NCI-H128 (cell line): ENCODE results near the gene HIVEP3.

Source experiments
- DNase-seq: peaks from one replicate; lab custom pipeline; 2025; ENCODE audit not compliant: unreplicated experiment; lab: John Stamatoyannopoulos, UW

The HIVEP3 gene

DNA sequence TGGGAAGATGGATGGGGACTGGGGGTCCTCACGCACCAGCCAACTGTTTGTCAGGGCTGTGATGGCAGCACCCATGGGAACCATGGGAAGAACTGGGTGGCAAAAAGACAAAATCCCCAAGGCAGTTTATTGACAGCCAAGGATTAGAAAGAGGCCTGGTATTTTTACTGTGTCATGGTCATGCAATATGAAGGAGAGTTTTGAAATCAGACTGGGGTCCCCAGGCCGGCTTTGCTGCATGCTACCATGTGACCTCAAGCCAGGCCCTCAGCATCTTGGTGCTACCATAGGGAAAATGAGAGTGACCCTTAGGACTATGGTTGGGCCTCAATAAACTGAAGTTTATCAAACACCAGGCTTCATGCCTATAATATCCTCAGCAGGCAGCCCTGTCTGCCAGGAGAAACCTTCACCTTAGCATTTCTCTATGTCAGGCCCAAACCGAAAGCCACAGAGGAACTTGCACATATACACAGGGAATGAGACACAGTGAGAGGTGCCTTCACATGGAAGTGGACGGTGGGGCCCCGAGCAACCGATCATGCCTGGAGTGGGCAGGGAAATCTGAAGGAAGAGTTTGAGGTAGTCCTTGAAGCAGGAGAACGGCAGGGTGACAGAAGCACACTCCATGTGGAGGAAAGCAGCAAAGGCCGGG lies 203.2 kb downstream of the HIVEP3 start:
- DNase-seq, result no peak

DNA sequence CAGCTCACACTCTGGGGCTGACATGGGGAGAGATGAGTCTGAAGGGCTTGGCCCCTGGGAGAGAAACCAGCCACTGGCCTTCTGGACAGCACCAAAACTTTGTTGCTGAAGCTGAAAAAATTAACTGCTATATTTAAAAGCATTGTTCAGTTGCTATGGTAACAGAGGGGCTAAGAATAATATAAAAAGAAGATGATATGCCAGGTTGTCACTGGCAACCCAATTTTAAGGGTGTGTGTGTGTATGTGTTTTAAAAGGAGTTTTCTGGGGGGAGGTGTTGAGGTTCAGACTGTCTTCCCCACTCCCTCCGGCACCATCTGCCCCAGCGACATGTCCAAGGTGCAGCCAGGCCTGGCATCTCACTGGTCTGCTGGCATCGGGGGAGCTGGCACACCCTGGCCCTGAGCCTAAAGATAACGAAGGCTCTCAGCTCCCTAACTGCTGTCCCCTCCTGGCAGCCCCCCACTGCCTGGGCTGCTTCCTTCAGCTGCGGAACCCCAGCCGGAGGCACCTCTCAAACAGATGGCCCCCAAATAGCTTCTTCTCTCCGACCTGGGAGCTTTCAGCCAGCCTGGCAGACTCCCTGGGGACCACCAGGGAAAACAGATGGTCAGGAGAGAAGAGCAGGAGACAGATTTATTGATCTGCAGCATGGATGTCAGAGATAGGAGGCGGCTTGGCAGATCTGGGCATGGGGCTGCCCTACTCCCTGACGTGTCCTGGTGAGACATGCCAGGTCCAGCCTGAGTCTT lies 203.9 kb downstream of the HIVEP3 start:
- DNase-seq, result no peak

DNA sequence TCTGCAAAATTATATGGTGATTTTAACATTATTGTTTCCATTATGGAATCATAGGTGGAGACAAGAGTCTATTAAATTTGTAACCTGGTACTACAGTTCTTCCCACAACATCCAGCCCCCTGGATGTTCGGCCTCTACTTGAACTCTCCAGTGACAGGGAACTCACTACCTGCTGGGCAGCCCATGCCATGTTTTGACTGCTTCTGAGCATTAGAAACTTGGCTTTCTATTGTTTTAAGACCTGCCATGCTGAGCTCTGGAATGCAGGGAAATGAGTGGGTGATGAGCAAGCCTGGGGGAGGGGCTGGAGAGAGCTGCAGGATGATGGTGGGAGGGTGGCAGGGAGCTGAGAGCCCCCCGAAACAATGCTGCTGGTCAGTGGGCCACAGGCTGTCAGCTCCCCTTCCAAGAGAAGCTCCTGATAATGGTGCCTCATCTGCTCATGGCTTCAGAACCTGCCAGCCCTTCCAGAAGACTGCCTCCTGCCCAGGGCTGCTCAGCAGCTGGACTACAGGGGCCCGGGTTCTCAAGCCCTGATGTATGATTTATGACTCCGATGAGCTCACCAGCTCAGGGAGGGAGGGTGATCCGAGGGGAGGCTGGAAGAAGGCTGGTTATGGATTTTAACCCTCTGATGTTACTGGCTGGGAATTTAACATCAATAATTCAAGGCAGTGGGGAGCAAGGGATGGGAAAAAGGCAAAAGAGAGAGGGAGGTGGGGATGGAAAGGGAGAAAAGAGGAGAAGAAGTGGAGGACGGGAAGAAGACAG lies 205.0 kb downstream of the HIVEP3 start:
- no peak for DNase-seq

DNA sequence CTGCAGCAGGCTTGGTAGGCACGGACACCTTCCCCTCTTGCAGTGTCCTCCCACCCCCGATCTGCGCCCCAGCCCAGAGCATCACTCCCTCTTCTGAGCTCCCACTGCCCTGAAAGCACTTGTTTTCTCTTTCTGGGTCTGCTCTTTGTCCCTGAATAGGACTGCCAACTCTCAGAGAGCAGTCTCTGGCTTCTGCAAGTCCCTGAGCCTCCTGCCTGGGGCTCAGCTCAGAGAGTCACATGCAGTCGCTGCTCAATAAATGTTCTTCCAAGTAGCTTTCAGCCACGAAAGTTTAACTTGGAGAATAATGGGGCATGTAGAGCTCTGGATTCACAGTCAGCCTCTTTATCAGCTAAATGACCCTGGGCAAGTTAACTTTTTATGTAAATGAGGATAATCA lies 205.6 kb downstream of the HIVEP3 start:
- no peak for DNase-seq

DNA sequence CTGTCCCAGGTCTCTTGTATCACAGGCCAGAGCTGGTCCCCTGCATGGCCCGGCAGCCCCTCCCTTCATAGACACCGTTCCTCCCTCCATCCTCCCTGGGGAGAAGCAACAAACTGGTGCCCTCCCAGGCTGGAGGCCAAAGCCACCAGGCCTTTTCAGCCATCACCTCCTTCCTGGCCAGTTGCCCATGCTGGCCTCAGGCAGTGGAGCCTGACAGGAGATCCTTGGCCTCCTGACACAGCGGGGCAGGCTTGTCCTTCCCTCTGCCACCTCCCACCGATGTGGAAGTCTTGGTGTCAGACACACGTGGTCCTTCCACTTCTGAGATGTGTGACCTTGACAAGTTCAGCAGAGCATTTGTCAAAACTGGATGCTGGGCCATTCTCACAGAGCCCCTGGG lies 206.0 kb downstream of the HIVEP3 start:
- DNase-seq, result no peak

DNA sequence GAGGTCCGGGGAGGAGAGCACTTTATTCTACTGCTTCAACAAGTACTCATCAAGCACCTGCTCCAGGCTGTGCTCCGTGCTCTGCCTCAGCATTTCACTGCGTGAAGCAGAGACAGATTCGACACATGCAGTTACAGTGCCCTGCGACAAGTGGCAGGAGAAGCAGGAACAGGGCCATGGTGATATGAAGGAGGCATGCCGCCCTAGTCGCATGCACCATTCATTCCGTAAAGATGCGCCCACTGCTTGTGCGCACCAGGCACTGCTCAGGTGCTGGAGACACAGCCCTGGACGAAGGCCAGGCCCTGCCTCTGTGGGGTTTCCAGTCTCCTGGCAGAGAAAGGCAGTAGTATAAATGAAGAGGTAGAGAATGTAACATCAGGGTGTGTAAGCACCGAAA lies 206.6 kb downstream of the HIVEP3 start:
- DNase-seq, result no peak

DNA sequence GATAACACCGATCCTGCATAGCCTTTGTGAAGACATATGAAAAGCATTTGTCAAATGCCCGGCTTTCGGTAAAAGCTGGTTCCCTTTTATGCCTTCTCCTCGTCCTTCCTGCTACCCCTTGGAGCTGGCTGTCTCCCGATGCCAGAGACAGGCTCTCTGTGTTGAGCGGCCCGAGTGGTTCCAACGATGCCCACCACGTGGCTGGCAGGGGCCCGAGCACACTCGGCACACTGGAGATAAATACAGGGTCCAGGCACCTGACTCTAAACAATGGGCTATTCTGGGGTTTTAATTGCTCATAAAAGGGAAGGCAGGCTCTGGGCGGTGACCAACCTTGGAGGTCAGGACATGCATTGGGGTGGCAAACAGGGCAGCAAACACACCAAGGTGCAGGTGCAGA lies 207.1 kb downstream of the HIVEP3 start:
- DNase-seq, result no peak

DNA sequence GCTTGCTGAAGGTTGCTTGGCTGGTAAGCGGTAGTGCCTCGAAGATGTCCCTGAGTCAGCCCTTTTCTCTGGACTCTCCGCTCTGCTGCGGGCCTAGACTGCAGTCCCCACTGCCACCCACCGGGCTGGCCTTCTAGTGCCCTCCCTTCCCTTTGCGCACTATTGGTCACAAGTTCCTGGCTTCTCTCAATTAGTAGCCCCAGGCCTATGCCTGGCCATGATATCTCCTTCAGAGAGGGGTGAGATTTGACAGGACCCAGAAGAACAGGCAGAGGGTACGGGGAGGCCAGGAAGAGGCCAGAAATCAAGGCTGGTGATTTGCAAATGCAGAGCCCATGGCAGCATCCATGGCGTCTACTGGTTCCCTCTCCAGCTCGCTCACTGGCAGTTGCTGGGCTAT lies 207.7 kb downstream of the HIVEP3 start:
- DNase-seq, result no peak

DNA sequence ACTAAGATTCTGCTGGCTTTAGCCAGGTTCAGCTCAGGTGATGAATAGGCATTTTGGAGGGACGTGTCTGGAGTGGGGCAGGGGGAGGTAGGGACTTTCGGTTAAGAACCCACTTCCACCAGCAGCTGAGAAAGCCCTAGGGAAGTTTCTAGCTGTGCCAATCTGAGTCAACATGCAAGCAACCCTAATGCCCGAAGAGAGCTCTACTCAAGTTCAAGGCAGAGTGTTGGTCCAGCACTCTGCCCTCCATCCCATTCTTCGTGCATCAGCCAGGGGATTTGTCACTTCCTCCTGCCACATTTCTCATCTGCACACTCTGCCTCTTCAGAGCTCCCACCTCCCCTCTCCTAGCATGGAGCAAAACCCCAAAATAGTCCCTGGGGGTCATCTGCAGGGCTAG lies 208.8 kb downstream of the HIVEP3 start:
- DNase-seq, result no peak

DNA sequence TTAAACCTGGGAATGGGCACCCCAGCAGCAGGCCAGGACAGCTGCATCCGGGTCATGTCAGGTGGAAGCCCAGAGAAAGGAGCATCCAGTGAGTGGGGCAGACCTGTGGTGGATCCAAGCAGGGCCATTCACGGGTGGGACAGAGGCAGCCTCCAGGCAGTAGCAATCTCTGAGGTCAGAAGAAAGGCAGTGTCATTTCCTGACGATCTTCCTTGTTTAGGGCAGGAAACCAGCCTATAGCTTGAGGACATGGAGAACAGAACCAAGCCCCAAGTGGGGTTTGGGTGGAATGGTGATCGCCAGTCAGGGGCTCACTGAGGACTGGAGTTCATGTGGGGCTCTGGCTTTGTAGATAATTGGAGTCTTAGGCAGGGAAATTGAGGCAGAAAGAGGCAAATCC lies 209.4 kb downstream of the HIVEP3 start:
- DNase-seq, result no peak

DNA sequence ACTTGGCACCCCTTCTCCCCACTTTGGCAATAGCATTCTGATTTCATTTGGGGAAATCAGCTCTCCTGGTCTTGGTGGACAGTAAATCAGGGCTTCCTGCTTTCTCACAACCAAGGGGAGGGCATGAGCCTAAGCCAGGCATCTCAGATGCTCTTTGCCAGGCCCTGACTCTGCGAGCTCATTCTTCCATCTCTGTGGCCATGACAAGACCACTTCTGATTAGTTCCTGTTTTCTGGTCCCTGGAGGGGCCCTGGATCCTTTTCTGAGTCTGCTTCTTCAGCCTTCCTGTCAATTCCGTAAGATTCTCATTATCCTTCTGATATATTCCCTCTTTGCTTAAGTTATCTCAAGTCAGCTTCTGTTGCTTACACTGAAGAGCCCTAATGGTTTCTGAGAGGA lies 210.4 kb downstream of the HIVEP3 start:
- DNase-seq, result no peak

DNA sequence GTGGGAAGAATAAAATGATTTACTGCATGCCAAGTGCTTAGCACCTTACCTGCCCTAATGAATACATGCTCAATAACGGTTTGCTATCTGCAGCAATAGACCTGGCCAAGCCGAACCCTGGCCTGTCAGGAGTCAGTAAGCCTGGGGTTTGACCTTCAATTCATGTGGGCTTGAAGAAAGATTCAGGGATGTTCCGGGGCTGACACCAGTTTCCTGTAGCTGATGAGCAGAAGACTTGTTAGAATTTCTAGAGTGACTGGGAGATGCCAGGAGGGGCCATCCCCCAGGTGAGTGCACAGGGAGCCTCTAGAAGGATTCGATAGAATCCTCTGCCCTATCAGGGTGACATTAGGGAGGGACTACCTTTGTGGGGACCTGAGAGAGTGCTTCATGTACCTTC lies 210.9 kb downstream of the HIVEP3 start:
- no peak for DNase-seq

DNA sequence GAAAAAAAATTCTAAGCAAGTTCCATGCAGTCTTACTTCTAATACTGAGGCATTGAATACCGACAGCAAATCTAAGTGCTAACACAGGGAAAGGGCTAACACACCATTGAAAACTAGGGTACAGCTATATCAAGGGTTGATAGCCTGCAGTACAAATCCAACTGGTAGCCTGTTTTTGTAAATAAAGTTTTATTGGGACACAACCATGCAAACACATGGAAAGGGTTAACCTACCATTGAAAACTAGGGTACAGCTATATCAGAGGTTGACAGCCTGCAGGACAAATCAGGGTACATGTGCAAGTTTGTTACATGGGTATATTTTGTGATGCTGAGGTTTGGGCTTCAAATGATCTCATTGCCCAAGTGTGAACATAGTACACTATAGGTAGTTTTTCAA lies 212.9 kb downstream of the HIVEP3 start:
- DNase-seq, result no peak

DNA sequence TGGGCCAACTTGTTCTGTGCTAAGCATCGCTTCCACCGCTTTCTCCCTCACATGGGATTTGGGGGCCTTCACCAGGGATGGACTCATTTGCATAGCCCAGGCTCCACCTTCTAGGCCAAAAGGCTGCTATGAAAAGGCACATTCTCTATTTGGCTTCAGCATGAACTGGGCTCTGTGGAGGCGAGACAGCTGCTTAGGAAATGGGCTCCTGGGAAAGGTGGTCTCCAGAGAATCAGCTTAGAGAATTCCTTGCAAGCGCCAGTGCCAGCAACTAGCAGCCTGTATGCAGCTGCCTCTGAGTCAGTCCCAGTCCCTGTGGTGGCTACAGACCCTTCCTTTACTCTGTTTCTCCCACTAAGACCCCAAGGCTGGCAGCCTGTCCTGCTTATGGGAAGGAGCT lies 214.5 kb downstream of the HIVEP3 start:
- DNase-seq, result no peak

DNA sequence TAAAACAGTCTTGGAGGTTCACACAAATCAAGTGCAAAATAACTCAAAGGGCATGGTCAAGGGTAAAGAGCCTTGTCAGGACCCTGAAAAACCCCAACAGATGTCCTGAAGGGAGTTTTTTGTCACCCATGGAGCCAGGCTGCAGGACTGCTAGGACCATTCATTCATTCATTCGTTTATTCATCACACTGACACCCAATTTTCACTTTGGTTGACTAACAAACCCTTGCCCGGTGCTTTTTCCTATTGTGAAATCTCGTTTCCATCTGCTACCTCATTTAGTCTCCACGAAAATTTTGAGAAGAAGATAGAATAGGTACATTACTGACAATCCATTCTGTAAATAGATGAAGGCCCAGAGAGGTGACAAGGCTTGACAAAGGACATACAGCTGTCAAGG lies 216.0 kb downstream of the HIVEP3 start:
- DNase-seq, result no peak

DNA sequence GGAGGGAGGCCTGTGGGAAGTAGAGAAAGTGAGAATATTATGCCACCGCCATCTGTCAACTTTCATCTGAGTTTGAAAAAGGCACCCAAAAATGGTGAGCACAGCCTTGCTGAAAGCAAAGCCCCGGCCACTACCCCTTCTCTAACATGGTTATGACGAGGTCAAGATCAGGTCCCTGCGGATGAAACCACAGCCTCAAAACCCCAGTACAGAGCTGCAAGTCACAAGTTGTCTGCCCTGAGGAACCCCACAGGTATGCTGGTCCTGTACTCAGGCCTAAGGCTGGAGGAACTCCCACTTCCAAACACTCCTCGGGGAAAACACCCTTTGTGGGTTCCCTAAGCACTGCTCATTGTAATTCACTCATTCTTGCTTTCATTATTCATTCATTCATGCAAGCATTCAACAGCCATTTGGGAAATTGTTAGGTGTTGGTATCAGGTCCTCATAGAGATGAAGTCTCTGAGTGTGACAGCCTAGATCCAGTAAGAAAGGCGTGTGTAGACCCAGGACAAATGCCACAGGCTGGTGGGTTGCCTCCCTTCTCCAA lies 217.7 kb downstream of the HIVEP3 start:
- DNase-seq, result no peak

DNA sequence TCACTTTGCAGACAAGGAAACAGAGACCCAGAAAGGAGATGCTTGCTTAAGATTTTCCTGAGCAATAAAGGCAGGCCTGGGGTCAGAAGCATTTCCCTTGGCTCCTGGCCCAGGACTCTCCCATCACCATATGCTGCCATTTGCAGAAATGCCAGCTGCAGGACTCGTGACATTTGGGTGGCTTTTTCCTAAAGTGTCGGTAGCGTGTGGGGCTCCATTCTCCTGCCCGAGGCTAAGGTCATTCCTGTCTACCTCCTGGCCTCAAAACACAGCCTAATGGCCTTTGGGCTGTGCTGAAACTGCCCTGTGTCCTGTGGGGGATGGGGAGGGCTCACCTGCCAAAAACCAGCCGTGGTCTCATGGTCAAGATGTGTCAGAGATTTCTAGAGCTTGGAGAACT lies 218.1 kb downstream of the HIVEP3 start:
- DNase-seq, result no peak

DNA sequence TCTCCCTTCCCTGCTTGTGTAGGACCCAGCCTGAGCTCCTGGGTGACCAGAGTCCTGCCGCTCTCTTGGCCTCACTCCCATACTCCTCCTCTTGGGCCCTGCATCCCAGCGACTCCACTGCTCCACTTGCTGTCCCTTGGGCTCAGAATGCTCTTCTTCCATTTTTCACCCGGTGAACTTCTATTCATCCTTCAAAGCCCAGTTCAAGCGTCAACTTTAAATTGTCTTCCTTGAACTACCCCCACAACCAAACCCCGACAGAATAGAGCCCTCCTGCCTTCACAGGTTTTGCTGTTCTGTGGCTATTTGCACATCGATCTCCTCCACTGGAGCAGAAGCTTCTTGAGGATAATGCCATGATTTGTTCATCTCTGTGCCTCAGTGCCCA lies 218.9 kb downstream of the HIVEP3 start:
- DNase-seq, result no peak

DNA sequence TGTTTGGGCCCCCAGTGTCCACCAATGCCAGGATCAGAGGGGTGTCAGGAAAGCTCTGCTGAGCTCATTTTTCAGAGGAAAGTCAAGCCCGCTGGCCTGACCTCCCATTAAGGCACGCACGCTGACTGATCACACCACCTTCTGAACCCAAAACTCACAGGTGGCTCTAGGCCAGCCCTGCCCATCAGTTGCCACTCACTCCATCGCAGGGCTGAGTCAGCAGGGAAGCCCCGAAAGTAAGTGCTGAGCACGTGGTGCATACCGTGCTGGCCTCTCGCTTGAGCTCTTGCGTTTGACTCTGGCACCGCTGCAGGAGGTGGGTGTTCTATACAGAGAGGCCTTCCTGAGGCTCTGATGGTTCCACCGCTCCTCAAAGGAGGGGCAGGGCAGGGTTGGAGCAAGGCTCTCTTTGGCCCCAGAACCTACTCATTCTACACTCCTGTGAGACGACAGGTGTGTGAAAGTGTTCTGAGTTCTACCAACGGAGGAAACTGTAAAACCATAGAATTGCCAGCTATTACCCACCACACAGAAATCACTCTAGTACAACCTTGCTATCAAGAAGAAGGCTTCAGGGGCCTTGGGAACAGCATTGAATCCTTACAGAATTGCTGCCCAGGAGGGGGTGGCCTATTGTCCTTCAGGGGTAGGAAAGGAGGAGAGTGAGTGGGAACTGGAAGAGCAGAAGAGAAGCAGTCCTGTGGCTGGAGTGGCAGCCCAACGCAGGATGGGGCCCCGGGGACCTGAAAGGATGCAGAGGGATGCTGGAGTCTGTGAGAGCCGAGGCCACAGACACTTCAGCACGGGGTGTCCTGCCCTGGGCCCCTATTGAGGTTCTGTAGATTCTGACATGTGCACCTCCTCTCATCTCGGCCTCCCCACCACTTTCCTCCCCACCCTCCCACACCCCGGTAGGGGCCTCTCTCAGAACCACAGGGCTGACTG lies 219.5 kb downstream of the HIVEP3 start:
- DNase-seq, result no peak

DNA sequence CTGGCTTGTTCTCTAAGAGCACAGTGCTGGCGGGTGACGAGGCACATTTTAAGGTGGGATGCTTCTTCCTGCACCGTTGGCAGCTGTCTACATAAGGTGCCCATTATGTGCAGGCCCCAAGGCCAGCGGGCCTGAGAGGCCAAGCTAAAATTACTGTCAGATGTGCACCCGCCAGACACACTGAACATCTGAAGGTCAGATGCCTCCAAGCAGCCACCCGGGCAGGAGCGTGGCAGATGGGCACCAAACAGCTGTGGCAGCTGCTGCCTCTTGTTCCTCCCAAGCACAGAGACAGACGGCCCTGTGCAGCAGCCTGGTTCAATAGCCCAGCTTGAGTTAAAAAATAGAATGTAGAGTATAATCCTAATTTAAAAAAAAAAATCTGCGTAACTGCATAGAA lies 222.3 kb downstream of the HIVEP3 start:
- DNase-seq, result no peak
